SU-DHL-6 (cell line): ENCODE results near the gene NFKBIA.

ENCODE experiments used
- EZH2phosphoT487 ChIP-seq: fragments of 200-600 bp; sonication (generic), shearing (Covaris generic); conservative IDR thresholded peaks from 2 replicates; pipeline ENCODE4 v1.6.1; 2018; ENCODE audit warnings: mild to moderate bottlenecking, antibody characterized with exemption, low read length, moderate library complexity, mixed read lengths
- TF ChIP-seq, protein P1 (sequence below): fragments of 200-600 bp; sonication (generic); IDR thresholded peaks from one replicate; pipeline ENCODE4 v1.5.1; 2017; ENCODE audit warnings: antibody characterized with exemption, mild to moderate bottlenecking, low read length, moderate library complexity; ENCODE audit not compliant: insufficient read depth, poor library complexity, severe bottlenecking

DNA sequence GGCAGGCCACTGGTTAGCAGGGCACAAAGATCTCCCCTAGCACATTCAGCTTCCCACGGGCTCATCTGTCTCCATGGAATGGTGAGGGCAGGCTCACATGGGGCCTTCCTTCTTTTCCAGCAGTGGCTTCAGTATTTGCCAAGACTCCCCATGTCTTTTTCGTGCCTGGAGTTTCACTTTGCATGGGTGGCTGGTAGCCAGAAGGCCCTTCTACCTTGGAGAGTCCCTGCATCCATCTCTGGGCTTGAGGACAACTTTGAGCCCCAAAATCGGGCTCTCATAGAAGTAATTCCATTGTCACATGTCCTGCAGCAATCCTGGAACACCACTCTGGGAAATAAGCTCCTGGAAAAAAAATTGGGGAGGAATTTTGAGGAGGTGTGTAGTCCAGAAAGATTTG is 42.1 kb downstream of the NFKBIA start:
- TF ChIP-seq, protein P1, sequence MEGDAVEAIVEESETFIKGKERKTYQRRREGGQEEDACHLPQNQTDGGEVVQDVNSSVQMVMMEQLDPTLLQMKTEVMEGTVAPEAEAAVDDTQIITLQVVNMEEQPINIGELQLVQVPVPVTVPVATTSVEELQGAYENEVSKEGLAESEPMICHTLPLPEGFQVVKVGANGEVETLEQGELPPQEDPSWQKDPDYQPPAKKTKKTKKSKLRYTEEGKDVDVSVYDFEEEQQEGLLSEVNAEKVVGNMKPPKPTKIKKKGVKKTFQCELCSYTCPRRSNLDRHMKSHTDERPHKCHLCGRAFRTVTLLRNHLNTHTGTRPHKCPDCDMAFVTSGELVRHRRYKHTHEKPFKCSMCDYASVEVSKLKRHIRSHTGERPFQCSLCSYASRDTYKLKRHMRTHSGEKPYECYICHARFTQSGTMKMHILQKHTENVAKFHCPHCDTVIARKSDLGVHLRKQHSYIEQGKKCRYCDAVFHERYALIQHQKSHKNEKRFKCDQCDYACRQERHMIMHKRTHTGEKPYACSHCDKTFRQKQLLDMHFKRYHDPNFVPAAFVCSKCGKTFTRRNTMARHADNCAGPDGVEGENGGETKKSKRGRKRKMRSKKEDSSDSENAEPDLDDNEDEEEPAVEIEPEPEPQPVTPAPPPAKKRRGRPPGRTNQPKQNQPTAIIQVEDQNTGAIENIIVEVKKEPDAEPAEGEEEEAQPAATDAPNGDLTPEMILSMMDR: no peak
- no peak for TF ChIP-seq EZH2phosphoT487
